ENCODE measurements around the gene PAH. TPM values are rescaled to one million over a fixed set of nuclear protein-coding genes. Genes with fewer than 3 reads are reported as not detected.

The PAH gene
- total and polyA plus RNA-seq, 7 donors: 0.03 to 0.62 (median 0.30) TPM; not detected in 4

DNA sequence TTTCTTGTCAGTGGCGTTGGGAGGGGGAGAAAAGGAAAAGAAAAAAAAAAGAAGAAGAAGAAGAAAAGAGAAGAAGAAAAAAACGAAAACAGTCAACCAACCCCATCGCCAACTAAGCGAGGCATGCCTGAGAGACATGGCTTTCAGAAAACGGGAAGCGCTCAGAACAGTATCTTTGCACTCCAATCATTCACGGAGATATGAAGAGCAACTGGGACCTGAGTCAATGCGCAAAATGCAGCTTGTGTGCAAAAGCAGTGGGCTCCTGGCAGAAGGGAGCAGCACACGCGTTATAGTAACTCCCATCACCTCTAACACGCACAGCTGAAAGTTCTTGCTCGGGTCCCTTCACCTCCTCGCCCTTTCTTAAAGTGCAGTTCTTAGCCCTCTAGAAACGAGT lies 42.3 kb upstream of the PAH start:
- no peaks in the 10 kb centered on the region for H3K4me1 ChIP-seq
- intact Hi-C loops (cut with DNase I): no loop called here
- TF ChIP-seq, protein P1, sequence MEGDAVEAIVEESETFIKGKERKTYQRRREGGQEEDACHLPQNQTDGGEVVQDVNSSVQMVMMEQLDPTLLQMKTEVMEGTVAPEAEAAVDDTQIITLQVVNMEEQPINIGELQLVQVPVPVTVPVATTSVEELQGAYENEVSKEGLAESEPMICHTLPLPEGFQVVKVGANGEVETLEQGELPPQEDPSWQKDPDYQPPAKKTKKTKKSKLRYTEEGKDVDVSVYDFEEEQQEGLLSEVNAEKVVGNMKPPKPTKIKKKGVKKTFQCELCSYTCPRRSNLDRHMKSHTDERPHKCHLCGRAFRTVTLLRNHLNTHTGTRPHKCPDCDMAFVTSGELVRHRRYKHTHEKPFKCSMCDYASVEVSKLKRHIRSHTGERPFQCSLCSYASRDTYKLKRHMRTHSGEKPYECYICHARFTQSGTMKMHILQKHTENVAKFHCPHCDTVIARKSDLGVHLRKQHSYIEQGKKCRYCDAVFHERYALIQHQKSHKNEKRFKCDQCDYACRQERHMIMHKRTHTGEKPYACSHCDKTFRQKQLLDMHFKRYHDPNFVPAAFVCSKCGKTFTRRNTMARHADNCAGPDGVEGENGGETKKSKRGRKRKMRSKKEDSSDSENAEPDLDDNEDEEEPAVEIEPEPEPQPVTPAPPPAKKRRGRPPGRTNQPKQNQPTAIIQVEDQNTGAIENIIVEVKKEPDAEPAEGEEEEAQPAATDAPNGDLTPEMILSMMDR (IDR thresholded peaks at IDR 0.05): no peak
- H3K4me3 ChIP-seq: no peak overlapping the region
- WGBS, 3 donors: 5 to 13% (median 12%) methylated on average over 14 of the region's 14 CpGs
- no peak overlapping the region for H3K27ac ChIP-seq
- DNase-seq: no peak
- H3K9me3 ChIP-seq: no peaks in the 10 kb centered on the region
- no peaks in the 10 kb centered on the region for H3K36me3 ChIP-seq (ENCODE audit: insufficient read depth in 1 of 2, low read depth in 1 of 2)
- ATAC-seq: no peak
- H3K27me3 ChIP-seq (ENCODE audit: insufficient read depth in 3 of 3, low read length in 2 of 3): peaks cover 9 to 98% (median 35%) of the 10 kb centered on the region in 3 donors

DNA sequence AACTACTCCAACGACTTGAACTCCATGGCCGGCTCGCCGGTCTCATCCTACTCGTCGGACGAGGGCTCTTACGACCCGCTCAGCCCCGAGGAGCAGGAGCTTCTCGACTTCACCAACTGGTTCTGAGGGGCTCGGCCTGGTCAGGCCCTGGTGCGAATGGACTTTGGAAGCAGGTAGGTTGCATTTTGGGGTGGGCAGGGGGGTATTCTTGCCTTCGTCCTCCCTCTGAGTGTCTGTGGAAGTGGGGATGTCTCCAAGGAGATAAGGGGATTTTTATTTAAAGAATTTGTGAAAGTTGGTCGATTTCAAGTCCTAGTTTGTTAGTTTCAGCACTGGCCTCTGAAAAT lies 41.8 kb upstream of the PAH start:
- TF ChIP-seq, protein P1 (IDR thresholded peaks at IDR 0.05): no peak
- peak overlapping the region; percentile 54 for H3K4me3 ChIP-seq
- ATAC-seq: no peak
- 3 to 6% (median 3%) methylated on average over 13 to 15 of the region's 15 CpGs for WGBS, 3 donors
- no peaks in the 10 kb centered on the region for H3K4me1 ChIP-seq
- intact Hi-C loops (cut with DNase I): no loop called here
- H3K27me3 ChIP-seq (ENCODE audit: insufficient read depth in 3 of 3, low read length in 2 of 3): peaks cover 4 to 99% (median 36%) of the 10 kb centered on the region in 3 donors
- H3K27ac ChIP-seq: no peak overlapping the region
- H3K9me3 ChIP-seq: no peaks in the 10 kb centered on the region
- H3K36me3 ChIP-seq (ENCODE audit: insufficient read depth in 1 of 2, low read depth in 1 of 2): no peaks in the 10 kb centered on the region
- no peak for DNase-seq

DNA sequence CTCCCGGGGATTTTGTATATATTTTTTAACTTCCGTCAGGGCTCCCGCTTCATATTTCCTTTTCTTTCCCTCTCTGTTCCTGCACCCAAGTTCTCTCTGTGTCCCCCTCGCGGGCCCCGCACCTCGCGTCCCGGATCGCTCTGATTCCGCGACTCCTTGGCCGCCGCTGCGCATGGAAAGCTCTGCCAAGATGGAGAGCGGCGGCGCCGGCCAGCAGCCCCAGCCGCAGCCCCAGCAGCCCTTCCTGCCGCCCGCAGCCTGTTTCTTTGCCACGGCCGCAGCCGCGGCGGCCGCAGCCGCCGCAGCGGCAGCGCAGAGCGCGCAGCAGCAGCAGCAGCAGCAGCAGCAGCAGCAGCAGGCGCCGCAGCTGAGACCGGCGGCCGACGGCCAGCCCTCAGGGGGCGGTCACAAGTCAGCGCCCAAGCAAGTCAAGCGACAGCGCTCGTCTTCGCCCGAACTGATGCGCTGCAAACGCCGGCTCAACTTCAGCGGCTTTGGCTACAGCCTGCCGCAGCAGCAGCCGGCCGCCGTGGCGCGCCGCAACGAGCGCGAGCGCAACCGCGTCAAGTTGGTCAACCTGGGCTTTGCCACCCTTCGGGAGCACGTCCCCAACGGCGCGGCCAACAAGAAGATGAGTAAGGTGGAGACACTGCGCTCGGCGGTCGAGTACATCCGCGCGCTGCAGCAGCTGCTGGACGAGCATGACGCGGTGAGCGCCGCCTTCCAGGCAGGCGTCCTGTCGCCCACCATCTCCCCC lies 41.2 kb upstream of the PAH start:
- ATAC-seq: no peak
- no peak for DNase-seq
- intact Hi-C loops (cut with DNase I): no loop called here
- no peaks in the 10 kb centered on the region for H3K9me3 ChIP-seq
- H3K4me1 ChIP-seq: no peaks in the 10 kb centered on the region
- H3K36me3 ChIP-seq (ENCODE audit: insufficient read depth in 1 of 2, low read depth in 1 of 2): no peaks in the 10 kb centered on the region
- H3K27ac ChIP-seq: no peak overlapping the region
- 1% methylated on average over 76 to 83 of the region's 83 CpGs for WGBS, 3 donors
- peaks cover 0 to 99% (median 32%) of the 10 kb centered on the region in 3 donors for H3K27me3 ChIP-seq (ENCODE audit: insufficient read depth in 3 of 3, low read length in 2 of 3)
- TF ChIP-seq, protein P1 (IDR thresholded peaks at IDR 0.05): no peak
- peak overlapping the region; percentile 54 for H3K4me3 ChIP-seq

DNA sequence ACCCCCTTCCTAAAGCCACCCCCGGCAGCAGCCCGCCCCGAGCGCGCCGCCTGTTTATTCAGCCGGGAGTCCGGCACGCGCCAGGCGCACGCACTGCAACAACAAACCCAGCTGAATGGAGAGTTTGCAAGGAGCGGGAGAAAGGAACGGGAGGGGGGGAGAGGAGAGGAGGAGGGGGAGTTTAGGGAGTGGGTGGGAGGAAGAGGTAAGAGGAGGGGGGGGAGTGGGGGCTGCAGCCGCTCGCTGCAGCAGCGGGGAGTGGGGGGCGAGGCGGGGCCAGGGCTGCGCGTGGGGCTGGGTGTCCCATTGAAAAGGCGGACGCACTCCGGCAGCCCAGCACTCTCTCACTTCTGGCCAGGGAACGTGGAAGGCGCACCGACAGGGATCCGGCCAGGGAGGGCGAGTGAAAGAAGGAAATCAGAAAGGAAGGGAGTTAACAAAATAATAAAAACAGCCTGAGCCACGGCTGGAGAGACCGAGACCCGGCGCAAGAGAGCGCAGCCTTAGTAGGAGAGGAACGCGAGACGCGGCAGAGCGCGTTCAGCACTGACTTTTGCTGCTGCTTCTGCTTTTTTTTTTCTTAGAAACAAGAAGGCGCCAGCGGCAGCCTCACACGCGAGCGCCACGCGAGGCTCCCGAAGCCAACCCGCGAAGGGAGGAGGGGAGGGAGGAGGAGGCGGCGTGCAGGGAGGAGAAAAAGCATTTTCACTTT lies 40.5 kb upstream of the PAH start, which contains the start of gene ASCL1:
Gene ASCL1, plus strand, starts transcription at position 336 of the 712 bp plus-strand sequence. CDS start 571 bp downstream, outside the sequence.
- 1 to 2% (median 1%) methylated on average over 45 to 52 of the region's 52 CpGs for WGBS, 3 donors
- Histone ChIP-seq H3K4me3 (peak within 1 kb of the TSS; percentile 54), H3K4me1 (no peaks in the 10 kb centered on the region), H3K27me3 (ENCODE audit: insufficient read depth in 3 of 3, low read length in 2 of 3) (peaks cover 0 to 98% (median 29%) of the 10 kb centered on the region in 3 donors), H3K36me3 (ENCODE audit: insufficient read depth in 1 of 2, low read depth in 1 of 2) (no peaks in the 10 kb centered on the region), H3K27ac (no peak within 1 kb of the TSS), H3K9me3 (no peaks in the 10 kb centered on the region)
- ATAC-seq (no peak), DNase-seq (no peak)
- intact Hi-C loops (cut with DNase I): no loop called here
- TF ChIP-seq, protein P1 (IDR thresholded peaks at IDR 0.05): no peak

Data from psoas muscle (tissue), 8 donors.